ENCODE results near the gene SLC8A1.

Gene SLC8A1

GRCh38 chr2:40451918-40452605 lies at the start of gene SLC8A1:
TSS of gene SLC8A1 (minus strand) at chr2:40452090.
- peak; percentile 78 for DNase-seq

DNA sequence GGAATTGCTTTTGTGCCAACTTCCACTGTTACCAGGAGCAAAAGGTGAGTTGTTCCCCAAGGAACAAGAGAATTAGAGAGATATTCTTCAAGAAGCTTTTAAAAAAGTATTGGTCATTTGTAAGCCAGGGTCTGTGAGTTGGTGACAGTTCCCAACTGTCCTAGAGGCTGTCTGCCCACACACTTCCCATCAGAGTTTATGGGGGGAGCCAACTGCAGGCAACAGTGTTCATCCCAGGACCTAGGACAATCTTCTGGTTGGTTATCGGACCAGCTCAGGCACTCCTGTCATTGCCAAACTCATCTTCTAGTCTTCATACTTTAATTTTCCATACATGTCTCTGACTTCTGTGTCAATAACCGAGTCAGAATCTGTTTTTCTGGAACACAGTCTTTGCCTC lies 47.5 kb upstream of the SLC8A1 start:
- no peak for DNase-seq

- no peak for DNase-seq
Observed at GRCh38 chr2:40497251-40497859, 45.5 kb upstream of the SLC8A1 start.

- DNase-seq: no peak
Observed at GRCh38 chr2:40489678-40489960, 37.7 kb upstream of the SLC8A1 start.

DNA sequence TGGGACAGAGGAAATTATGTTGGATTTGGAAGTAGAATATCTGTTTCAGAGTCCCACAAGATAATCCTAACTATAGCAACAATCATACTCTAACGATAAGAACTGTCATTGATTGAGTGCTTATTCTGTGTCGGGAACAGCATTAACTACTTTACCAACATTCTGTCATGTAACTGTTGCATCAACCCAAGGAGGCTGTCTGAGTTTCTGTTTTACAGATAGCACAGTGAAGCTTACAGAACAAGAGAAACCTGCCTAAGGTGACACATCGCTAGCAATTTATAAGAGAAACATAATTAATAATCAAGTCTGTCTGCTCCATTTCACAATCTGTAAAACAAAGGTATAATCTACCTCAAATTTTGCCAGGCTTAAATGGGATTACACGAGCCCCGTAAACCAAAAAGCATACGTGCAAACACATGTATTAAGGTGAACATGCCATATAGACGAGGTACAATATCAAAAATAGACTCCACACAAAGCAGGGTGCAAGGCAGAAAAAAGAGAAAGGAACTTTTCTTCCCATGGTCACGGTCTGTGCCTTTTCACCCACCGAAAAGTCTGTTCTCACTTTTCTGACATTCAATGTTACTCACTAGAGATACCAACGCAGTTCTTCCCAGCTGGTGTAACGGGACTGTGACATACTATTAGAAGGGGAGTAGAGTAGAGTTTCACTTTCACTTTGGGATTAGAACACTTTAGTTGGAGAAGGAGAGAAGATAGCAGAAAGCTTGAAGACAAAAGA lies 37.2 kb upstream of the SLC8A1 start:
- no peak for DNase-seq

- no peak for DNase-seq
Observed at GRCh38 chr2:40488101-40488601, 36.3 kb upstream of the SLC8A1 start.

- no peak for DNase-seq
Observed at GRCh38 chr2:40487602-40488001, 35.7 kb upstream of the SLC8A1 start.

DNA sequence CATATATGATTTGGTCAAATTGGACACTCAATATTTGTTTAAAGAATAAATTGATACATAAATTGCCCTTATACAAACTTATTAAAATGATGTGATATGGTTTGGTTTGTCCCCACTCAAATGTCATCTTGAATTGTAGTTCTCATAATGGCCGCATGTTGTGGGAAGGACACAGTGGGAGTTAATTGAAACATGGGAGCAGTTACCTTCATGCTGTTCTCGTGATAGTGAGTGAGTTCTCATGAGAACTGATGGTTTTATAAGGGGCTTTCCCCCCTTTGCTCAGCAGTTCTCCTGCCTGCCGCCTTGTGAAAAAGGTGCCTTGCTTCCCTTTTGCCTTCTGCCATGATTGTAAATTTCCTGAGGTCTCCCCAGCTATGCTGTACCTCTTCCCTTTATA lies 34.0 kb upstream of the SLC8A1 start:
- DNase-seq: no peak

DNA sequence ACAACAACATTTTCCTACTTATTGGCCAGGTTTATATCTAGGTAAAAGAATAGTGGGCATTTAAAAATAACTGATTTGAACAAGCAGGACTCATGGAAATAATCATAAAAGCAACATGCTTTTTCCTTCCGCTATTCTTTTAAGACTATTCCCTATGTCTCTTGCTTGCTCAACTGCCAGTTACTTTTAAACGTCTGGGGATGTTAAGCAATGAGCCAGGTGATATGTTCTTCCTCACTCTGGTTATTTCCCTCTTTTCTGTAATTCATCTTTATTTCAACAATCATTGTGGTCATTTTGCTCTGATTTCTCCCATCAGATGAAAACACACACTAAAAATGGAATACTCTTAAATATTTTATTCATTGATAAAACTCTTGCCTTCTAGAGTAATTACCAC lies 33.4 kb upstream of the SLC8A1 start:
- no peak for DNase-seq

GRCh38 chr2:40483549-40484243 lies 31.8 kb upstream of the SLC8A1 start:
- DNase-seq: no peak

GRCh38 chr2:40480596-40480995 lies 28.7 kb upstream of the SLC8A1 start:
- DNase-seq: no peak

- DNase-seq: no peak
Observed at GRCh38 chr2:40480073-40480472, 28.2 kb upstream of the SLC8A1 start.

DNA sequence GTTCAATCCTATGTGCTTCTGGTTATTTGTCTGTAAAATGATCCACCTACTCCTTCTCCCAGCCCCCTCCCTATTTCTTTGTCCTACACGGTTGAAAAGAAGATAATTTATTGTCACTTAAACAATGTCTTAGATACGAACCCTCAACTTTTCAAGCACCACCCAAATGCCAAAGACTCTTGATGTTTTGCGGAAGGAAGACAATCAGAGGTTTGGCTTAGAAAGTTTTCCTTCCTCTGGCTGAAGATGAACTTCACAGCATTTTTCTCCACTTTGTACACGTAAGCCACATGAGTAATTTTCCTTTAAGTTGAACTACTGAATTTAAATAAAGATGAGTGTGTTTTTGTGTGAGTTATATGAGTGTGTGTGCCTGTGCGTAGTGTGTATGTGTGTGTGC lies 25.5 kb upstream of the SLC8A1 start:
- DNase-seq: no peak

DNA sequence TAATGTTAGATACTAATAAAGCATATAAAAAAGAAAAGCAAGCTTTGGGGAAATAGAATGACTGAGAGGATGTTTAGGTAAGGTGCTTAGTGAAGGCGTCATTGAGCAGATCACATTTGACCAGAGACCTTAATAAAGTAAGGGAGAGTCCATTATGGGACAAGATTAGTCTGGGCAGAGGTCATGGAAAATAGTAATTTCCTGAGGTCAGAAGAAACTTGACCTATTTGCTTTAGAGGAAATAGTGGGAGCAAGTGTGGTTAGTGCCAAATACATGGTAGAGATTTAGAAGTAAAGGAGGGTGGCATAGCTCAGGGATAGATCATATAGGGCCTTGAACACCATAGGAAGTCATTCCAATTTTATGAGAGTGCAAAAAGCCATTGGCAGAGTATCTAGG lies 24.5 kb upstream of the SLC8A1 start:
- DNase-seq: no peak

GRCh38 chr2:40474306-40474705 lies 22.4 kb upstream of the SLC8A1 start:
- DNase-seq: no peak

GRCh38 chr2:40471866-40472265 lies 20.0 kb upstream of the SLC8A1 start:
- DNase-seq: no peak

DNA sequence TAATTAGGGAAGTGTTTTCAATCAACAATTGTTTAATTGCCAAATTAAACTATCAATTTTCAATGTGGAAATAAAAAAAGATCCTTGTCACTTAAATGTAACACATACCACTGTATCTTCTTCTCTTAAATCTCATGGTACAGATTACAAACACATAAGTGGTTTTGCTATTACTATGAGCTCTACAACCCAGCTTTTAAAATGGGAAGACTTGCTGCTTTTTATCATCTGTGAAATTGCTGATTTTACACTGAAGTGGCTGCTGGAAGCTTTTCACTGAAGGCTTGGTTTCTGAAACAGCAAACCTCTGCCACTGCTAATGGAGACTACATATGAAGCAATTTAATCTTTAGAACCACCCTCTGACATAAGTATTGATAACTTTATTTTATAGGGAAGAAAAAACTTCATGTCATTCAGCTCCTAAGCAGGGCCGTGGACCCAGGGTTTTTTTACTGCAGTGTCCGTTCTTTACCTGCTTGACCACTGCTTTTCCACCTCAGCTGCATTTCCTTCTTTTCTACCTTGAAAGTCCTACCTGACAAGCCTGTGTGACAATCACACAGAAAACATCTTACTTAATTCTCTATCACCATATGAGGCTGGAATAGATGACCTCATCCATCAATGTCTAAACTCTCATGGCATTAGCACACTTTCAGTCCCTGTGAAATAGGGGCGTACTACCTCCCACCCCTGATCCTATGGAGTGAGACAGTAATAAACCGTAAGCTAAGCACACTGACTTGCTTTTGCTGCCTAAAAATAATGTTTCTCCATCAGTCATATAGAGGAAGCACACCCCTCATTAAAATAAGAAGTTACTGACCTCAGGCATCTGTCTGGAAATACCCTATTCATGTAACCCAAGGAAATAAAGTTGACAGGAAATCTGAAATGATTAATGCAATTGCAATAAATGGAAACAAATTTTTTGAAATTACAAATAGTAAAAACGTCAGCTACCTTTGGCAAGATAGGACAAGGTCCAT lies 19.2 kb upstream of the SLC8A1 start:
- DNase-seq: no peak

DNA sequence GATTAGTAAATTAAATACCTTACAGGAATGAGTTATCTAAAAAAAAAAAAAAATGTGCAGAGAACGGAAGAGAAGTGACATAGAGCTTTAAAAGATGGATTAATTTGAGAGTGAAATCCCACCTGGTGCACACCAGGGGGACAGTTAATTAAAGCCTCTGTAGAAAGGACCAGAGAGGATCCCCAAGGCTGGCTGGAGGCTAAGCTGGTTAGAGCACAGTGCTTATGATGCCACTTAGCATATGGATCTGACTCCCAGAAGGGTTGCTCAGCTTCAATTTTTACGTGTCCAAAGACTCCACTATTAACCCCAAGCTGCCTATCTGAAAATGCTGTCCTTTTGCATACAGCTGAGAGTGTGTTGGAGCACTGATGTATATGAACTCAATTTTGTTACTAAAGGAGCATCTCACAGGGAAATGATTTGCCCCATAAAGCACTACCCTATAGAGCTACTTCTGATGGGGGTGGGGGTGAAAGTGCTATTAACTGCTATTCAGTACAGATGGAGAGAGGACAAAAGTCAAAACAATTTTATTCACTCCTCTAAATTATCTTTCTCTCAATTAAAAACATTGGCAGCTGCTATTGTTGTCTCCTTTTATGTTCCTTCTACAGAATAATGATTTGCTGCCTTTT lies 15.2 kb upstream of the SLC8A1 start:
- DNase-seq: no peak

DNA sequence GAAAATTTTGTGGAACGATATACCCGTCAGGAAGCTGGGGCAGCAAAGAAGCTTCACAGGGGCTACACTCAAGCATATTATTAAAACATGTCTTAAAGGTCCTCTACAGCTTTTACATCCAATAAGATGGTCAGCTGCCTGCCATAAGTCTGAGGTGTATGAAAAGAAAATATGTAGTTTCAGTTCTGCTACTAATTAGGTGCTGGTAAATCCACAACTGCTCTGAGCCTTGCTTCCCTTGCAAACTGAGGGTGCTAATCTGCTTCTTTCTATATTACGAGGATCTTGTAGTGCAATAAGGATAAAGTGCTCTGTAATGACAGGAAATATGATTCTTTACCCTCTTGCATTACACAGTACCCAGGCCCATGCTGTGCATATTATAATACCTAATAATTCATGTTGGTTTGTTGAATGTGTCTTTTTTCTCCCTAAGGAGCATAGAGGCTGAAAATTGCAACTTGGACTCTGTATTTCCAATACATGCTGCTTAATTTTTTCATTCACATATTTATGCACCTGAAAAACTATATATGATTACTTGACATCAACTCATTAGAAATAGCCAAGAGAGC lies 14.5 kb upstream of the SLC8A1 start:
- DNase-seq: no peak

DNA sequence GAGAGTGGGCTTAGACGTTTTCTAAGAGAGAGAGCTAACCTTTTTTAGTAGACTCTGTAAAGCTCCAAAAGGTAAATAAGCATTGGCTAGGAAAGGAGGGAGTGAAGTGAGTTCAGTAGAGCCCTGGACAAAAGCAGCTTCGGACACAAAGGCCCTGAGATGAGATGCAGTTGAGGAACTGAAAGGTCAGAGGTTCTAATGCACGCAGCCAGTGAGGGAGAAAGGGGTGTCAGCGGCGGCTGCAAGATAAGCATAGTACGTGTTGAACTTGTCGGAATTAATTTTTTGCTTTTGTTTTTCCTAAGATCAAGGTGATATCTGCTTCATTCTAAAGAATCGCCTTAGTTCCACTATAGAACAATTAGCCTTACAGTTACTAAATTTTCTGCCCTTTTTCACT lies 11.2 kb upstream of the SLC8A1 start:
- DNase-seq: no peak

DNA sequence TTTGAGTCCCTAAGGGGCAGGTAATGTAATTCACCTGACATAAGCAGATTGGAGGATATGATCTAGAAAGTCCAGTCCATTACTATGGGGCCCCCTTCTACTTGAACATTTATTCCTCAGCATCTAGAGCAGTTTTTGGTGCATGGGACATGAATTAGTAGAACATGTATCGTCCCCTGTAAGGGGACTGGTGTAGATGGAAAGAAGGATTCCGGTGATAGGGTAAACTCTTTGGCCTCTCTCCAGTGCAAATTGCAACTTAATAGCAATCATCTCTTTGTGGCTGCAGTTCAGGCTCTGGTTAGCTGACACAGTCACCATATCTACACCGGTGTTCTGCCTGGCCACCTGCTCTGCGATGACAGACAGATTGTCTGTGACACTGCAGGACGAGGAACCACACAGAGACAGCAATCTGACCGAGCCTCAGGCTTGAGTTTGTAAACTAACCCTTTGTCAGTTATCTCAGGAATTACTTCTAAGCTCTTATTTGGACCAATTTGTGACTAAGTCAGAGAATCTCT lies 6.4 kb upstream of the SLC8A1 start:
- no peak for DNase-seq
